ENCODE measurements around the gene MEF2D.

MEF2D gene

GRCh38 chr1:156500543-156500792 is at the start of gene MEF2D:
Gene MEF2D, minus strand, starts transcription at chr1:156500775. Its CDS starts 17,483 bp downstream, at chr1:156483292.
- peak within 1 kb of the TSS; percentile 99 for H3K4me3 ChIP-seq (ENCODE audit: control insufficient read depth, low read depth, low read length)
- no peak for TF ChIP-seq CTCF (IDR thresholded peaks at IDR 0.05; ENCODE audit: control insufficient read depth, insufficient read depth, low read depth, low read length, missing control alignments)
- DNase-seq (ENCODE audit: low read depth) = no peak

GRCh38 chr1:156550346-156550745 is 49.8 kb upstream of the MEF2D start:
- no peak overlapping the region for H3K4me3 ChIP-seq (ENCODE audit: control insufficient read depth, low read depth, low read length)
- no peak for TF ChIP-seq CTCF (IDR thresholded peaks at IDR 0.05; ENCODE audit: control insufficient read depth, insufficient read depth, low read depth, low read length, missing control alignments)
- no peak for DNase-seq (ENCODE audit: low read depth)

- TF ChIP-seq CTCF (IDR thresholded peaks at IDR 0.05; ENCODE audit: control insufficient read depth, insufficient read depth, low read depth, low read length, missing control alignments) = no peak
- H3K4me3 ChIP-seq (ENCODE audit: control insufficient read depth, low read depth, low read length) = no peak overlapping the region
- DNase-seq (ENCODE audit: low read depth) = no peak
These were observed 49.3 kb upstream of the MEF2D start for GRCh38 chr1:156549831-156550230.

- H3K4me3 ChIP-seq (ENCODE audit: control insufficient read depth, low read depth, low read length) = no peak overlapping the region
- TF ChIP-seq CTCF (IDR thresholded peaks at IDR 0.05; ENCODE audit: control insufficient read depth, insufficient read depth, low read depth, low read length, missing control alignments) = no peak
- no peak for DNase-seq (ENCODE audit: low read depth)
These were observed 48.8 kb upstream of the MEF2D start for GRCh38 chr1:156549390-156549789.

- H3K4me3 ChIP-seq (ENCODE audit: control insufficient read depth, low read depth, low read length) = no peak overlapping the region
- TF ChIP-seq CTCF (IDR thresholded peaks at IDR 0.05; ENCODE audit: control insufficient read depth, insufficient read depth, low read depth, low read length, missing control alignments) = no peak
- no peak for DNase-seq (ENCODE audit: low read depth)
These were observed 47.4 kb upstream of the MEF2D start for GRCh38 chr1:156547982-156548381.

GRCh38 chr1:156547434-156547833 is 46.9 kb upstream of the MEF2D start:
- TF ChIP-seq CTCF (IDR thresholded peaks at IDR 0.05; ENCODE audit: control insufficient read depth, insufficient read depth, low read depth, low read length, missing control alignments) = no peak
- H3K4me3 ChIP-seq (ENCODE audit: control insufficient read depth, low read depth, low read length) = no peak overlapping the region
- no peak for DNase-seq (ENCODE audit: low read depth)

- no peak for DNase-seq (ENCODE audit: low read depth)
- no peak for TF ChIP-seq CTCF (IDR thresholded peaks at IDR 0.05; ENCODE audit: control insufficient read depth, insufficient read depth, low read depth, low read length, missing control alignments)
- no peak overlapping the region for H3K4me3 ChIP-seq (ENCODE audit: control insufficient read depth, low read depth, low read length)
These were observed 45.7 kb upstream of the MEF2D start for GRCh38 chr1:156546267-156546666.
